ENCODE data around the gene ZNF319. TPM values are rescaled to one million over a fixed set of nuclear protein-coding genes. Genes with fewer than 3 reads are reported as not detected.

The ZNF319 gene
- 12.4 and 14.9 TPM in 2 replicates for total RNA-seq
- long read RNA-seq, partial matches to known transcripts, result 0 of 2 reads
- long read RNA-seq, other reads (novel, unspliced or antisense), result 2 of 2 reads

- Mint-ChIP-seq H3K4me1 (ENCODE audit: low read depth) (peaks cover 11% of the 10 kb centered on the region), H3K9me3 (ENCODE audit: low read depth) (no peaks in the 10 kb centered on the region), H3K4me3 (ENCODE audit: low read depth) (peak within 1 kb of the TSS; percentile 87), H3K36me3 (ENCODE audit: insufficient read depth) (peaks cover 13% of the 10 kb centered on the region), H3K27me3 (no peaks in the 10 kb centered on the region), H3K27ac (peak within 1 kb of the TSS; percentile 92)
- TF ChIP-seq, protein P1, sequence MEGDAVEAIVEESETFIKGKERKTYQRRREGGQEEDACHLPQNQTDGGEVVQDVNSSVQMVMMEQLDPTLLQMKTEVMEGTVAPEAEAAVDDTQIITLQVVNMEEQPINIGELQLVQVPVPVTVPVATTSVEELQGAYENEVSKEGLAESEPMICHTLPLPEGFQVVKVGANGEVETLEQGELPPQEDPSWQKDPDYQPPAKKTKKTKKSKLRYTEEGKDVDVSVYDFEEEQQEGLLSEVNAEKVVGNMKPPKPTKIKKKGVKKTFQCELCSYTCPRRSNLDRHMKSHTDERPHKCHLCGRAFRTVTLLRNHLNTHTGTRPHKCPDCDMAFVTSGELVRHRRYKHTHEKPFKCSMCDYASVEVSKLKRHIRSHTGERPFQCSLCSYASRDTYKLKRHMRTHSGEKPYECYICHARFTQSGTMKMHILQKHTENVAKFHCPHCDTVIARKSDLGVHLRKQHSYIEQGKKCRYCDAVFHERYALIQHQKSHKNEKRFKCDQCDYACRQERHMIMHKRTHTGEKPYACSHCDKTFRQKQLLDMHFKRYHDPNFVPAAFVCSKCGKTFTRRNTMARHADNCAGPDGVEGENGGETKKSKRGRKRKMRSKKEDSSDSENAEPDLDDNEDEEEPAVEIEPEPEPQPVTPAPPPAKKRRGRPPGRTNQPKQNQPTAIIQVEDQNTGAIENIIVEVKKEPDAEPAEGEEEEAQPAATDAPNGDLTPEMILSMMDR (IDR thresholded peaks at IDR 0.05; ENCODE audit: unreplicated experiment), result no peak
- DNase-seq (ENCODE audit: low spot score, unreplicated experiment), result no peak
Measured at GRCh38 chr16:57999971-58000705, at the start of gene ZNF319. Gene ZNF319 (minus strand): TSS chr16:58000672. CDS start chr16:57998265, 2,407 bp downstream.

- H3K9me3 Mint-ChIP-seq (ENCODE audit: low read depth), result no peaks in the 10 kb centered on the region
- H3K27ac Mint-ChIP-seq, result peak overlapping the region; percentile 63
- H3K4me1 Mint-ChIP-seq (ENCODE audit: low read depth), result peaks cover 10% of the 10 kb centered on the region
- no peak overlapping the region for H3K4me3 Mint-ChIP-seq (ENCODE audit: low read depth)
- no peak for DNase-seq (ENCODE audit: low spot score, unreplicated experiment)
- TF ChIP-seq, protein P1 (IDR thresholded peaks at IDR 0.05; ENCODE audit: unreplicated experiment), result no peak
- no peaks in the 10 kb centered on the region for H3K27me3 Mint-ChIP-seq
- no peaks in the 10 kb centered on the region for H3K36me3 Mint-ChIP-seq (ENCODE audit: insufficient read depth)
Measured at GRCh38 chr16:58049232-58050185, 49.0 kb upstream of the ZNF319 start.

DNA sequence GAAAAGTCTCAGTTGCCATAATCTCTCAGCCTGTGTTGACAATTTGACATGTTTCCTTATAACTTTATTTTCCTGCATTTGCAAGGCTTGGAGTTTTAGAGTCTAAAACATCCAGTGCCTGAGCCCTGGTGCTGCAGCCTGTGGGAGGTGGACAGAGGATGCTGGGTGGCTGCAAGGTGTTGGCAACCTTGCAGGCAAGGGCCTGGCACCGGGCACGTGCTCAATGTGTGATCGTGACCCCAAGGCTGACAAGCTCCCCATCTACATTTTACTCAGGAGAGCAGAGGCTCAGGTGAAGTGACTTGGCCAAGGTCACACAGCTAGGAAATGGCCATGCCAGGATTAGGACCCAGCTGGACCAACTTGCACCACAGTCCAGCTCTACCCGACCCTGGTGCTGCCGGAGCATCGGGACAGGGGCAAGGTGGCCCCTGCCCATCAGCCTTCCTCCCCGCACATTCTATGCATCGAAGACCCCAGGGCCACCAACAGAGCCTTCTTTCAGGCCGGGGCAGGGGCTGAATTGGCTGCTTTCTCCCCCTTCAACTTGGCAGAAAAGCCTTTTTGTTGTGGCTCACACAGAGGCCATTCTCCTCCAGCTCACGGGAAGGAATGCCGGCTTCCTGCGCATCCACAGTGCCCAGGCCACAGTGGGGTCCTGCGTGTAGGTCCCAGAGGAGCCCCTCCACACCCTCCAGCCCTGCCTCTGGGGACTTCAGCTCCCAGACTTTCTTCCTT is 48.2 kb upstream of the ZNF319 start:
- no peak overlapping the region for H3K4me3 Mint-ChIP-seq (ENCODE audit: low read depth)
- H3K27me3 Mint-ChIP-seq, result no peaks in the 10 kb centered on the region
- H3K4me1 Mint-ChIP-seq (ENCODE audit: low read depth), result peaks cover 10% of the 10 kb centered on the region
- H3K27ac Mint-ChIP-seq, result peak overlapping the region; percentile 84
- H3K9me3 Mint-ChIP-seq (ENCODE audit: low read depth), result no peaks in the 10 kb centered on the region
- DNase-seq (ENCODE audit: low spot score, unreplicated experiment), result no peak
- TF ChIP-seq, protein P1 (IDR thresholded peaks at IDR 0.05; ENCODE audit: unreplicated experiment), result no peak
- peaks cover 4% of the 10 kb centered on the region for H3K36me3 Mint-ChIP-seq (ENCODE audit: insufficient read depth)

DNA sequence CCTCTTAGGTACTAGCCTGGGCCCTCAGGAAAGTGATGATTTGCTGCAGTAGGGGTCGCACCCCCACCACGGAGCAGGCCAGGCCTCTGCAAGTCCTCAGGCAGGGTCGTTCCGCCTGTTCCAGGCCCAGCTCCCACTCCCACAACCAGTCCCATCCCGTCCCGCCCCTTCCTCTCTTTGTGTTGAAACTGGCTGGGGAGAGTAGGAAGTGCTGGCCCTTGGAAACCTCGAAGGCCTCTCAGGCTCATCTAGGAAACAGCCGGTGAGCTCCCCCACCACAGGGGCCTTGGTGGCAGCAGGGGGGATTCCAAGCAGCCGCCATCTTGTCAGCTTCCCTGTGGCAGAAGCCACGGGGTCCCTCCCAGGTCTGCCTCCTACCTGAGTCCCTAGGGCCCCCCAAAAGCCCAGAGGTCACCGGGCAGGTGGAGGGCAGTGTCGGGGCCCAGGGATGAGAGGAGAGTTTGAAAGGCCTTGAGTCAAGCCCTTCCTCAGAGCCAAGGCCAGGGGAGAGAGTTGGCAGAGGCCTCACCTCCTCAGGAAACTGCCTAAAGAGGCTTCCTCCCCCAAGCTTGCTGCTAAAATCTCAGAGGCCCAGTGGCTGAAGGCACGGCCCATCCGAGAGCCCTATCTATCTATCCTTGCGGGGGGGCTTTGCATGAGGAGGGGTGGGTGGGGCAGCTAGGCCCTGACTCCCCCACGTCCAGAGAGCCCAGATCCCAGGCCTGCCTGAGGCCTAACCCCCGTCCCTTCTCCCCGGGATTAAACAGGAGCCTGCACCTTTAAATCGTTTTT is 47.3 kb upstream of the ZNF319 start:
- TF ChIP-seq, protein P1 (IDR thresholded peaks at IDR 0.05; ENCODE audit: unreplicated experiment), result no peak
- H3K4me1 Mint-ChIP-seq (ENCODE audit: low read depth), result peaks cover 10% of the 10 kb centered on the region
- no peaks in the 10 kb centered on the region for H3K27me3 Mint-ChIP-seq
- no peak overlapping the region for H3K4me3 Mint-ChIP-seq (ENCODE audit: low read depth)
- no peak for DNase-seq (ENCODE audit: low spot score, unreplicated experiment)
- no peaks in the 10 kb centered on the region for H3K9me3 Mint-ChIP-seq (ENCODE audit: low read depth)
- peaks cover 6% of the 10 kb centered on the region for H3K36me3 Mint-ChIP-seq (ENCODE audit: insufficient read depth)
- H3K27ac Mint-ChIP-seq, result peak overlapping the region; percentile 84
